Neural progenitor cell (in vitro differentiated cells): ENCODE data around the gene FBLN1. TPM values are rescaled to one million over a fixed set of nuclear protein-coding genes. Genes with fewer than 3 reads are reported as not detected.

Experiments
- DNase-seq: peaks from one replicate; pipeline ENCODE4 v3.0.0-alpha.2; 2016; ENCODE audit warnings: low spot score
- H2AFZ ChIP-seq: fragments of 200-600 bp; sonication (generic); replicated peaks from 2 replicates; pipeline ENCODE4 v1.6.1; 2016; ENCODE audit warnings: antibody characterized with exemption
- H3F3A ChIP-seq: fragments of 200-600 bp; sonication (generic); 2 replicates; pipeline ENCODE4 v1.6.1; 2016; ENCODE audit warnings: antibody characterized with exemption, low read depth
- H3K27ac ChIP-seq: fragments of 200-600 bp; sonication (generic); 2 replicates; pipeline ENCODE4 v1.5.1; 2016; ENCODE audit warnings: mild to moderate bottlenecking
- H3K27me3 ChIP-seq: fragments of 200-600 bp; sonication (generic); 2 replicates; pipeline ENCODE4 v1.6.1; 2016; ENCODE audit warnings: mild to moderate bottlenecking, moderate library complexity
- H3K36me3 ChIP-seq: fragments of 200-600 bp; sonication (generic); 2 replicates; pipeline ENCODE4 v1.5.1; 2016
- H3K4me1 ChIP-seq: fragments of 200-600 bp; sonication (generic); 2 replicates; pipeline ENCODE4 v1.6.1; 2016; ENCODE audit warnings: mixed run types
- H3K4me2 ChIP-seq: fragments of 200-600 bp; sonication (generic); 2 replicates; pipeline ENCODE4 v1.6.1; 2016
- H3K4me3 ChIP-seq: fragments of 200-600 bp; sonication (generic); 2 replicates; pipeline ENCODE4 v1.5.1; 2016
- H3K79me2 ChIP-seq: fragments of 200-600 bp; sonication (generic); 2 replicates; pipeline ENCODE4 v1.6.1; 2016; ENCODE audit warnings: low read depth
- H3K9ac ChIP-seq: fragments of 200-600 bp; sonication (generic); 2 replicates; pipeline ENCODE4 v1.6.1; 2016
- H3K9me3 ChIP-seq: fragments of 200-600 bp; sonication (generic); 2 replicates; pipeline ENCODE4 v1.5.1; 2016; ENCODE audit warnings: low read depth
- H4K20me1 ChIP-seq: fragments of 200-600 bp; sonication (generic); 2 replicates; pipeline ENCODE4 v1.6.1; 2016; ENCODE audit warnings: low read depth
- H3K27ac Mint-ChIP-seq: 3 replicates; pipeline ENCODE4 v1.8.0; 2021; ENCODE audit warnings: mixed read lengths
- H3K27me3 Mint-ChIP-seq: 2 replicates; pipeline ENCODE4 v1.8.0; 2022; ENCODE audit warnings: low read depth, mild to moderate bottlenecking, inconsistent platforms, moderate library complexity, mixed read lengths; ENCODE audit not compliant: insufficient read depth
- H3K36me3 Mint-ChIP-seq: 3 replicates; pipeline ENCODE4 v1.8.0; 2021; ENCODE audit warnings: mixed read lengths
- H3K4me1 Mint-ChIP-seq: 3 replicates; pipeline ENCODE4 v1.8.0; 2021; ENCODE audit warnings: mixed read lengths
- H3K4me3 Mint-ChIP-seq: 3 replicates; pipeline ENCODE4 v1.8.0; 2021; ENCODE audit warnings: mild to moderate bottlenecking, moderate library complexity, mixed read lengths
- H3K9me3 Mint-ChIP-seq: 3 replicates; pipeline ENCODE4 v1.8.0; 2020; ENCODE audit warnings: mixed read lengths
- CTCF ChIP-seq: fragments of 200-600 bp; sonication (generic); IDR thresholded peaks from 2 replicates; pipeline ENCODE4 v1.5.1; 2017; ENCODE audit warnings: antibody characterized with exemption, mild to moderate bottlenecking
- EZH2 ChIP-seq: fragments of 200-600 bp; sonication (generic); IDR thresholded peaks from 2 replicates; pipeline ENCODE4 v1.6.1; 2017; ENCODE audit warnings: antibody characterized with exemption, mild to moderate bottlenecking, moderate library complexity
- EZH2phosphoT487 ChIP-seq: fragments of 200-600 bp; sonication (generic); IDR thresholded peaks from 2 replicates; pipeline ENCODE4 v1.6.1; 2017; ENCODE audit warnings: antibody characterized with exemption
- total RNA-seq: library from RNA; depleted of rRNA; stranded (reverse); fragments of >200 nt; gene quantifications from 2 replicates; pipeline ENCODE4 v1.2.3, GENCODE V29; 2015; ENCODE audit warnings: low replicate concordance

The FBLN1 gene
- total RNA-seq, 1 donor from 2014 or later: 84.3 TPM

GRCh38 chr22:45455212-45455611 lies 47.5 kb upstream of the FBLN1 start:
- Mint-ChIP-seq H3K4me3 (no peak overlapping the region), H3K27me3 (peaks cover 23% of the 10 kb centered on the region), H3K4me1 (peaks cover 12% of the 10 kb centered on the region), H3K9me3 (no peaks in the 10 kb centered on the region), H3K36me3 (no peaks in the 10 kb centered on the region), H3K27ac (peak overlapping the region; percentile 65)
- Histone ChIP-seq H3K4me2 (no peak overlapping the region), H3K9ac (no peak overlapping the region), H2AFZ (no peak overlapping the region), H3F3A (no peaks in the 10 kb centered on the region), H3K4me1 (no peaks in the 10 kb centered on the region), H4K20me1 (no peaks in the 10 kb centered on the region), H3K4me3 (no peak overlapping the region), H3K79me2 (no peaks in the 10 kb centered on the region), H3K36me3 (no peaks in the 10 kb centered on the region), H3K27me3 (no peaks in the 10 kb centered on the region), H3K27ac (no peak overlapping the region), H3K9me3 (no peaks in the 10 kb centered on the region)
- TF ChIP-seq EZH2 (no peak), EZH2phosphoT487 (no peak), CTCF (no peak)
- DNase-seq: no peak

GRCh38 chr22:45455621-45456020 lies 47.1 kb upstream of the FBLN1 start:
- H3K27me3 Mint-ChIP-seq: peaks cover 23% of the 10 kb centered on the region
- H3K4me2 ChIP-seq: no peak overlapping the region
- H3K9ac ChIP-seq: no peak overlapping the region
- H2AFZ ChIP-seq: no peak overlapping the region
- H3K27ac Mint-ChIP-seq: no peak overlapping the region
- H3K4me1 Mint-ChIP-seq: peaks cover 12% of the 10 kb centered on the region
- no peaks in the 10 kb centered on the region for H3K9me3 Mint-ChIP-seq
- H3K4me1 ChIP-seq: no peaks in the 10 kb centered on the region
- TF ChIP-seq EZH2phosphoT487: no peak
- no peak for TF ChIP-seq EZH2
- no peak for TF ChIP-seq CTCF
- H3K27ac ChIP-seq: no peak overlapping the region
- no peaks in the 10 kb centered on the region for H3F3A ChIP-seq
- no peaks in the 10 kb centered on the region for H3K36me3 Mint-ChIP-seq
- H3K36me3 ChIP-seq: no peaks in the 10 kb centered on the region
- H3K4me3 Mint-ChIP-seq: no peak overlapping the region
- no peak overlapping the region for H3K4me3 ChIP-seq
- H3K9me3 ChIP-seq: no peaks in the 10 kb centered on the region
- DNase-seq: no peak
- H4K20me1 ChIP-seq: no peaks in the 10 kb centered on the region
- no peaks in the 10 kb centered on the region for H3K27me3 ChIP-seq
- no peaks in the 10 kb centered on the region for H3K79me2 ChIP-seq

- no peak overlapping the region for H2AFZ ChIP-seq
- Mint-ChIP-seq H3K9me3 (no peaks in the 10 kb centered on the region), H3K27ac (peak overlapping the region; percentile 15), H3K36me3 (no peaks in the 10 kb centered on the region), H3K27me3 (peaks cover 23% of the 10 kb centered on the region), H3K4me1 (peaks cover 15% of the 10 kb centered on the region), H3K4me3 (no peak overlapping the region)
- TF ChIP-seq EZH2: no peak
- no peaks in the 10 kb centered on the region for H4K20me1 ChIP-seq
- no peaks in the 10 kb centered on the region for H3K9me3 ChIP-seq
- H3K4me3 ChIP-seq: no peak overlapping the region
- no peaks in the 10 kb centered on the region for H3F3A ChIP-seq
- no peaks in the 10 kb centered on the region for H3K4me1 ChIP-seq
- H3K9ac ChIP-seq: no peak overlapping the region
- H3K79me2 ChIP-seq: no peaks in the 10 kb centered on the region
- DNase-seq: no peak
- H3K27me3 ChIP-seq: no peaks in the 10 kb centered on the region
- H3K36me3 ChIP-seq: no peaks in the 10 kb centered on the region
- no peak overlapping the region for H3K4me2 ChIP-seq
- H3K27ac ChIP-seq: no peak overlapping the region
Measured at GRCh38 chr22:45456811-45457210, 45.9 kb upstream of the FBLN1 start.

GRCh38 chr22:45458532-45458931 lies 44.2 kb upstream of the FBLN1 start:
- no peak for DNase-seq
- no peaks in the 10 kb centered on the region for H4K20me1 ChIP-seq

More at GRCh38 chr22:45458532-45458931, 44.2 kb upstream of the FBLN1 start:
- Histone ChIP-seq H3F3A (no peaks in the 10 kb centered on the region), H3K27ac (no peak overlapping the region), H2AFZ (no peak overlapping the region), H3K4me3 (no peak overlapping the region), H3K4me1 (no peaks in the 10 kb centered on the region), H3K4me2 (no peak overlapping the region), H3K9ac (no peak overlapping the region), H3K79me2 (no peaks in the 10 kb centered on the region), H3K27me3 (no peaks in the 10 kb centered on the region), H3K9me3 (no peaks in the 10 kb centered on the region), H3K36me3 (no peaks in the 10 kb centered on the region)
- Mint-ChIP-seq H3K27me3 (peaks cover 16% of the 10 kb centered on the region), H3K4me3 (no peak overlapping the region), H3K36me3 (no peaks in the 10 kb centered on the region), H3K4me1 (peaks cover 15% of the 10 kb centered on the region), H3K9me3 (peaks cover 3% of the 10 kb centered on the region), H3K27ac (no peak overlapping the region)
- TF ChIP-seq EZH2phosphoT487 (no peak), CTCF (no peak), EZH2 (no peak)
